ENCODE results near the gene ATXN2. TPM values are rescaled to one million over a fixed set of nuclear protein-coding genes. Genes with fewer than 3 reads are reported as not detected.
A peak's percentile ranks its signal among the peaks of the same experiment; 100 is the strongest.

The ATXN2 gene
- total and polyA plus RNA-seq, 9 of the 15 experiments (the other 6 are each of a cell fraction or from before 2014, with no cell fraction given), result 16.8 to 67.8 (median 29.3) TPM

GRCh38 chr12:111409780-111410430, 189.2 kb downstream of the ATXN2 start (continued):
- no peak for TF ChIP-seq ZBTB26 (CRISPR knock-in tag; IDR thresholded peaks at IDR 0.05)
- no peak for TF ChIP-seq OTX1 (CRISPR knock-in tag; IDR thresholded peaks at IDR 0.05)
- TF ChIP-seq NCOA6 (IDR thresholded peaks at IDR 0.05), result no peak
- TF ChIP-seq SUPT5H (IDR thresholded peaks at IDR 0.05), result peak; percentile 28; the same call in 1 of the 2 replicates
- TF ChIP-seq ZNF354B (CRISPR knock-in tag; IDR thresholded peaks at IDR 0.05), result no peak
- no peak for TF ChIP-seq SP1 (CRISPR knock-in tag; IDR thresholded peaks at IDR 0.05)
- no peak for TF ChIP-seq HSF4 (CRISPR knock-in tag; IDR thresholded peaks at IDR 0.05; ENCODE audit: borderline replicate concordance)
- TF ChIP-seq NKRF (IDR thresholded peaks at IDR 0.05; ENCODE audit: borderline replicate concordance), result peak; percentile 64
- TF ChIP-seq SREBF2 (CRISPR knock-in tag; IDR thresholded peaks at IDR 0.05), result no peak
- TF ChIP-seq ZNF778 (CRISPR knock-in tag; IDR thresholded peaks at IDR 0.05), result no peak
- TF ChIP-seq SRF (CRISPR knock-in tag; IDR thresholded peaks at IDR 0.05), result peak in 1 of 2 experiments; percentile 73; a peak in 1 of 4 replicates
- no peak for TF ChIP-seq NR2C2 (CRISPR knock-in tag; IDR thresholded peaks at IDR 0.05)
- peak; percentile 60; the same call in 1 of the 2 replicates for TF ChIP-seq NR2C2 (tag; IDR thresholded peaks at IDR 0.05)
- no peak for TF ChIP-seq NR1H2 (CRISPR knock-in tag; IDR thresholded peaks at IDR 0.05)
- TF ChIP-seq PBX2 (CRISPR knock-in tag; IDR thresholded peaks at IDR 0.05; ENCODE audit: low read depth), result no peak
- peak; percentile 30; the same call in 1 of the 2 replicates for TF ChIP-seq PBX2 (tag; conservative IDR thresholded peaks at IDR 0.05; ENCODE audit: low read depth)
- TF ChIP-seq ZMIZ1 (IDR thresholded peaks at IDR 0.05; ENCODE audit: low read depth in 2 of 2, low read length in 2 of 2), result peak in 1 of 2 experiments; percentile 59; a peak in 1 of 4 replicates

Measured in K562 (cell line).